ENCODE measurements around the gene CNOT2.

GRCh38 chr12:70227911-70228310, 15.3 kb upstream of the CNOT2 start:
- no peak for TF ChIP-seq CTCF (conservative IDR thresholded peaks at IDR 0.05)
- TF ChIP-seq EZH2 (IDR thresholded peaks at IDR 0.05; ENCODE audit: low read depth): no peak
